Gastroesophageal sphincter (tissue), 4 donors: Measurements from ENCODE around the gene SERGEF. TPM values are rescaled to one million over a fixed set of nuclear protein-coding genes. Genes with fewer than 3 reads are reported as not detected.

Source experiments
- ATAC-seq: fragments of 150-250 bp; one replicate; pipeline ENCODE4 v1.9.1; 2016; ENCODE audit warnings: mild to moderate bottlenecking, moderate library complexity
- H3K27ac ChIP-seq, 4 donors: fragments of 200-600 bp; sonication (generic) in 3 of 4; 1 replicate in 3 of 4; 2 replicates in 1 of 4; pipeline ENCODE4 v1.5.1; 2016 to 2019
- H3K27me3 ChIP-seq: fragments of 200-600 bp; sonication (generic); one replicate; pipeline ENCODE4 v1.5.1; 2019
- H3K36me3 ChIP-seq, 2 donors: fragments of 200-600 bp; sonication (generic); one replicate each; pipeline ENCODE4 v1.5.1; 2019; ENCODE audit warnings: control low read depth in 1 of 2
- H3K4me1 ChIP-seq, 3 donors: fragments of 200-600 bp; sonication (generic); 1 replicate in 2 of 3; 2 replicates in 1 of 3; pipeline ENCODE4 v1.5.1; 2016 to 2019; ENCODE audit warnings: control low read depth in 2 of 3
- H3K4me3 ChIP-seq, 2 donors: fragments of 200-600 bp; sonication (generic); one replicate each; pipeline ENCODE4 v1.5.1; 2019; ENCODE audit warnings: mild to moderate bottlenecking in 1 of 2, moderate library complexity in 1 of 2
- H3K9me3 ChIP-seq, 3 donors: fragments of 200-600 bp; sonication (generic); one replicate each; pipeline ENCODE4 v1.5.1; 2017 to 2019; ENCODE audit warnings: control low read depth in 2 of 3
- CTCF ChIP-seq, 4 experiments: fragments of 200-600 bp in 2 of 4; fragments of 450-650 bp in 2 of 4; sonication (generic) in 1 of 4; IDR thresholded peaks; one replicate each; pipeline ENCODE4 v1.5.1; 2017 to 2019; ENCODE audit warnings: antibody characterized with exemption in 4 of 4, mild to moderate bottlenecking in 2 of 4, moderate library complexity in 2 of 4
- EP300 ChIP-seq: sonication (generic); formaldehyde crosslinking; IDR thresholded peaks from one replicate; pipeline ENCODE4 v1.6.1; 2017; ENCODE audit warnings: antibody characterized with exemption, mild to moderate bottlenecking
- POLR2A ChIP-seq, 2 donors: fragments of 450-650 bp; IDR thresholded peaks; one replicate each; pipeline ENCODE4 v1.6.1; 2017; ENCODE audit warnings: antibody characterized with exemption in 2 of 2, mild to moderate bottlenecking in 2 of 2, moderate library complexity in 1 of 2
- POLR2AphosphoS5 ChIP-seq: sonication (generic); formaldehyde crosslinking; IDR thresholded peaks from one replicate; pipeline ENCODE4 v1.6.1; 2017; ENCODE audit warnings: antibody characterized with exemption
- WGBS, 2 donors: methylation state at CpG; one replicate each; pipeline ENCODE4 v1.1.5; 2018; ENCODE audit warnings: low coverage in 1 of 2; 5-methylcytosine and 5-hydroxymethylcytosine counted together
- total RNA-seq, 4 donors: library from RNA; depleted of rRNA; stranded (reverse); fragments of >200 nt; gene quantifications; one replicate each; pipeline ENCODE4 v1.1.0, GENCODE V29; 2016

SERGEF gene
- total RNA-seq, 4 donors from 2014 or later, result 35.5 to 42.5 (median 36.3) TPM

GRCh38 chr11:17952487-17952886 lies 60.4 kb downstream of the SERGEF start:
- H3K27me3 ChIP-seq, result no peaks in the 10 kb centered on the region
- peaks cover 0 to 12% (median 0%) of the 10 kb centered on the region in 3 donors for H3K4me1 ChIP-seq
- H3K27ac ChIP-seq, result no peak overlapping the region
- H3K9me3 ChIP-seq, result no peaks in the 10 kb centered on the region
- ATAC-seq, result no peak
- no peak overlapping the region for H3K4me3 ChIP-seq
- TF ChIP-seq EP300, result no peak
- no peak for TF ChIP-seq CTCF (IDR thresholded peaks at IDR 0.05)
- TF ChIP-seq POLR2A (IDR thresholded peaks at IDR 0.05), result no peak
- TF ChIP-seq POLR2AphosphoS5, result no peak
- WGBS, 2 donors, result 88 to 92% methylated on average over 3 to 4 of the region's 4 CpGs
- peaks cover 0 to 90% of the 10 kb centered on the region in 2 donors for H3K36me3 ChIP-seq

GRCh38 chr11:17951685-17952388 lies 61.0 kb downstream of the SERGEF start:
- no peaks in the 10 kb centered on the region for H3K9me3 ChIP-seq
- peaks cover 0 to 12% (median 0%) of the 10 kb centered on the region in 3 donors for H3K4me1 ChIP-seq
- no peak for ATAC-seq
- H3K36me3 ChIP-seq, result peaks cover 0 to 90% of the 10 kb centered on the region in 2 donors
- TF ChIP-seq EP300 (no peak), CTCF (IDR thresholded peaks at IDR 0.05) (no peak), POLR2AphosphoS5 (no peak), POLR2A (IDR thresholded peaks at IDR 0.05) (no peak)
- H3K27me3 ChIP-seq, result no peaks in the 10 kb centered on the region
- no peak overlapping the region for H3K4me3 ChIP-seq
- H3K27ac ChIP-seq, result no peak overlapping the region
- 90 to 94% methylated on average over 1 to 2 of the region's 3 CpGs for WGBS, 2 donors

GRCh38 chr11:17950644-17951043 lies 62.2 kb downstream of the SERGEF start:
- H3K27me3 ChIP-seq, result no peaks in the 10 kb centered on the region
- H3K27ac ChIP-seq, result no peak overlapping the region
- no peak for ATAC-seq
- 100% methylated on average over 1 of the region's 1 CpG for WGBS, 2 donors
- no peak overlapping the region for H3K4me3 ChIP-seq
- H3K9me3 ChIP-seq, result no peaks in the 10 kb centered on the region
- peaks cover 0 to 90% of the 10 kb centered on the region in 2 donors for H3K36me3 ChIP-seq
- TF ChIP-seq CTCF (IDR thresholded peaks at IDR 0.05) (no peak), POLR2AphosphoS5 (no peak), POLR2A (IDR thresholded peaks at IDR 0.05) (no peak), EP300 (no peak)
- peaks cover 0 to 12% (median 0%) of the 10 kb centered on the region in 3 donors for H3K4me1 ChIP-seq

- H3K36me3 ChIP-seq, result peaks cover 0 to 76% of the 10 kb centered on the region in 2 donors
- TF ChIP-seq CTCF (IDR thresholded peaks at IDR 0.05), result no peak
- no peak for TF ChIP-seq POLR2A (IDR thresholded peaks at IDR 0.05)
- no peak for TF ChIP-seq EP300
- no peak for TF ChIP-seq POLR2AphosphoS5
- H3K27ac ChIP-seq, result no peak overlapping the region
- ATAC-seq, result no peak
- WGBS, 2 donors, result 82 to 86% methylated on average over 4 to 6 of the region's 6 CpGs
- no peaks in the 10 kb centered on the region for H3K27me3 ChIP-seq
- no peak overlapping the region for H3K4me3 ChIP-seq
- H3K9me3 ChIP-seq, result peaks cover 0 to 9% (median 0%) of the 10 kb centered on the region in 3 donors
- H3K4me1 ChIP-seq, result no peaks in the 10 kb centered on the region
These were observed 64.6 kb downstream of the SERGEF start for GRCh38 chr11:17948296-17948695.

GRCh38 chr11:17939542-17939941 lies 73.3 kb downstream of the SERGEF start:
- 60% methylated on average over 1 of the region's 1 CpG; no CpG with 5 or more reads in 1 of the 2 donors for WGBS, 2 donors
- Histone ChIP-seq H3K4me1 (no peaks in the 10 kb centered on the region), H3K27me3 (no peaks in the 10 kb centered on the region), H3K9me3 (peaks cover 0 to 9% (median 0%) of the 10 kb centered on the region in 3 donors), H3K36me3 (peaks cover 0 to 13% of the 10 kb centered on the region in 2 donors), H3K4me3 (no peak overlapping the region), H3K27ac (no peak overlapping the region)
- no peak for TF ChIP-seq CTCF (IDR thresholded peaks at IDR 0.05)
- TF ChIP-seq EP300, result no peak
- no peak for TF ChIP-seq POLR2A (IDR thresholded peaks at IDR 0.05)
- TF ChIP-seq POLR2AphosphoS5, result no peak
- no peak for ATAC-seq
